ENCODE results near the gene PRORP.

DNA sequence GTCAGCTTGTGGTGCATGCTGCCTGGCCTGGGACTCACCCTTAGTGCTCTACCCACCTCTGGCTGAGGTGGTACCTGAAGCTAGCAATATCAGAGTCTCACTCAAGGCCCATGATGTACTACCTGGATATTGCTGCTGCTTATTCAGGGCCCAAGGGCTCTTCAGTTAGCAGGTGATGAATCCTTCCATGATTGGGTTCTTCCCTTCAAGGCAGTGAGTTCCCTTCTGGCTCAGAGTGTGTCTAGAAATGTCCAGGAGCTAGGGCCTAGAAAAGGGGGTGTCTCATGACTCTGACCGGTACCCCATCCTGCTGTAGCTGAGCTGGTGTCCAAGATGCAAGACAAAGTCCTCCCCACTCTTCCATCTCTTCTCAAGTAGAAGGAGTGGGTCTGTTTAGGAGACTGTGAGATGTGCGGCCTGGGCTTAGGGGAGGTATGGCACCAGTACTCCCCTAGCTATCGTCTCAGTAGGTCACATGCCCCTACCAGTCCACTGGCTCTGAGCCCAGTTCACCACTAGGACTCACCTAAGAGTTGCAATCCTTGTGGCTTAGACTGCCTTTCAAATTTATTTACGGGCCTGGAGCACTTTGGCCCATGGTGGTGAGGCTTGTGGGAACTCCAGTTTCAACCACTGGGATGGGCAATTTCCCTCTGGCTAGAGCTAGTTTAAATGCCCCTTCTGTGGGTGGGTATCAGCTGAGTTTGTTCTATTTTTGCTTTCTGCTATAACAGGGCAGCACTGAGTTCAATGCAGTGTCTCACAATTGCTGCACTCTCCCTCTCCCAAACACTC lies 12.2 kb downstream of the PRORP start:
- TF ChIP-seq, protein P1, sequence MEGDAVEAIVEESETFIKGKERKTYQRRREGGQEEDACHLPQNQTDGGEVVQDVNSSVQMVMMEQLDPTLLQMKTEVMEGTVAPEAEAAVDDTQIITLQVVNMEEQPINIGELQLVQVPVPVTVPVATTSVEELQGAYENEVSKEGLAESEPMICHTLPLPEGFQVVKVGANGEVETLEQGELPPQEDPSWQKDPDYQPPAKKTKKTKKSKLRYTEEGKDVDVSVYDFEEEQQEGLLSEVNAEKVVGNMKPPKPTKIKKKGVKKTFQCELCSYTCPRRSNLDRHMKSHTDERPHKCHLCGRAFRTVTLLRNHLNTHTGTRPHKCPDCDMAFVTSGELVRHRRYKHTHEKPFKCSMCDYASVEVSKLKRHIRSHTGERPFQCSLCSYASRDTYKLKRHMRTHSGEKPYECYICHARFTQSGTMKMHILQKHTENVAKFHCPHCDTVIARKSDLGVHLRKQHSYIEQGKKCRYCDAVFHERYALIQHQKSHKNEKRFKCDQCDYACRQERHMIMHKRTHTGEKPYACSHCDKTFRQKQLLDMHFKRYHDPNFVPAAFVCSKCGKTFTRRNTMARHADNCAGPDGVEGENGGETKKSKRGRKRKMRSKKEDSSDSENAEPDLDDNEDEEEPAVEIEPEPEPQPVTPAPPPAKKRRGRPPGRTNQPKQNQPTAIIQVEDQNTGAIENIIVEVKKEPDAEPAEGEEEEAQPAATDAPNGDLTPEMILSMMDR (conservative IDR thresholded peaks at IDR 0.05): no peak
- TF ChIP-seq ZFX (IDR thresholded peaks at IDR 0.05): no peak

Measured in C4-2B (cell line).